Transverse colon (tissue), 3 donors: ENCODE results near the gene PROX2.

ENCODE experiments used
- CTCF ChIP-seq, 5 experiments: fragments of 200-600 bp in 3 of 5; fragments of 450-650 bp in 2 of 5; sonication (generic) in 3 of 5; IDR thresholded peaks; 1 replicate in 2 of 5; 2 replicates in 3 of 5; pipeline ENCODE4 v1.5.1; 2016 to 2017; ENCODE audit warnings: antibody characterized with exemption in 5 of 5, inconsistent platforms in 3 of 5, mild to moderate bottlenecking in 2 of 5, moderate library complexity in 1 of 5
- POLR2A ChIP-seq: fragments of 450-650 bp; IDR thresholded peaks from one replicate; pipeline ENCODE4 v1.6.1; 2016; ENCODE audit warnings: antibody characterized with exemption, mild to moderate bottlenecking, moderate library complexity

- TF ChIP-seq CTCF (IDR thresholded peaks at IDR 0.05) = no peak
- TF ChIP-seq POLR2A = no peak
Measured at GRCh38 chr14:74834692-74835392, 41.1 kb downstream of the PROX2 start.
